Activated CD4-positive, alpha-beta T cell treated with anti-CD3 and anti-CD28 coated beads, Interleukin-2, Interleukin-6, amounts not matched to agents 100 ng/mL and 50 ng/mL, durations not matched to agents 16 hours and 8 hours (primary cell): ENCODE data around the gene WDR37.
"Not testable (repeated sequence)": the region's sequence is repeated elsewhere in the genome, so short reads cannot be mapped to it uniquely, and the experiment has no call there.

Experiments
- DNase-seq: peaks from one replicate; pipeline ENCODE4 v3.0.0-alpha.2; 2020

The WDR37 gene

GRCh38 chr10:1043532-1043995, 12.6 kb upstream of the WDR37 start:
- DNase-seq: peak; percentile 54

- DNase-seq: no peak
Measured at GRCh38 chr10:1044146-1044545, 12.0 kb upstream of the WDR37 start.

- DNase-seq: no peak
Measured at GRCh38 chr10:1044964-1045363, 11.2 kb upstream of the WDR37 start.

GRCh38 chr10:1045415-1045814, 10.8 kb upstream of the WDR37 start:
- no peak for DNase-seq

- peak; percentile 43 for DNase-seq
Measured at GRCh38 chr10:1047937-1048336, 8.2 kb upstream of the WDR37 start.

- DNase-seq: no peak
Measured at GRCh38 chr10:1048349-1048731, 7.8 kb upstream of the WDR37 start.

GRCh38 chr10:1048732-1049424, 7.3 kb upstream of the WDR37 start, which contains the start of gene IDI1:
IDI1 (minus strand) TSS chr10:1049119; CDS start chr10:1049003, 116 bp downstream.
- DNase-seq: peak; percentile 99

GRCh38 chr10:1049425-1049958, 6.7 kb upstream of the WDR37 start:
- no peak for DNase-seq

- peak; percentile 33 for DNase-seq
Measured at GRCh38 chr10:1050145-1050544, 6.0 kb upstream of the WDR37 start.

GRCh38 chr10:1050554-1050953, 5.6 kb upstream of the WDR37 start:
- DNase-seq: peak; percentile 62

GRCh38 chr10:1054684-1055083, 1.5 kb upstream of the WDR37 start:
- DNase-seq: no peak

GRCh38 chr10:1057106-1057657, 997 bp downstream of the WDR37 start:
- no peak for DNase-seq

- no peak for DNase-seq
Measured at GRCh38 chr10:1058017-1058416, 1.8 kb downstream of the WDR37 start.

GRCh38 chr10:1059902-1060301, 3.7 kb downstream of the WDR37 start:
- no peak for DNase-seq

GRCh38 chr10:1061930-1062774, 6.0 kb downstream of the WDR37 start:
- no peak for DNase-seq

- no peak for DNase-seq
Measured at GRCh38 chr10:1063232-1063865, 7.2 kb downstream of the WDR37 start.

GRCh38 chr10:1064964-1065247, 8.7 kb downstream of the WDR37 start:
- no peak for DNase-seq

GRCh38 chr10:1066734-1067133, 10.5 kb downstream of the WDR37 start:
- not testable (repeated sequence) for DNase-seq

GRCh38 chr10:1068380-1069361, 12.5 kb downstream of the WDR37 start:
- DNase-seq: no peak

GRCh38 chr10:1070919-1071318, 14.7 kb downstream of the WDR37 start:
- DNase-seq: no peak

- no peak for DNase-seq
Measured at GRCh38 chr10:1074052-1074747, 18.0 kb downstream of the WDR37 start.
